ENCODE results near the gene CDH6. TPM values are rescaled to one million over a fixed set of nuclear protein-coding genes. Genes with fewer than 3 reads are reported as not detected.

Gene CDH6
- 0.10 to 0.42 TPM (median 0.20 TPM) in 5 replicates for total RNA-seq (2022; extraction: Qiagen RNA extraction; ENCODE audit: low read depth)

DNA sequence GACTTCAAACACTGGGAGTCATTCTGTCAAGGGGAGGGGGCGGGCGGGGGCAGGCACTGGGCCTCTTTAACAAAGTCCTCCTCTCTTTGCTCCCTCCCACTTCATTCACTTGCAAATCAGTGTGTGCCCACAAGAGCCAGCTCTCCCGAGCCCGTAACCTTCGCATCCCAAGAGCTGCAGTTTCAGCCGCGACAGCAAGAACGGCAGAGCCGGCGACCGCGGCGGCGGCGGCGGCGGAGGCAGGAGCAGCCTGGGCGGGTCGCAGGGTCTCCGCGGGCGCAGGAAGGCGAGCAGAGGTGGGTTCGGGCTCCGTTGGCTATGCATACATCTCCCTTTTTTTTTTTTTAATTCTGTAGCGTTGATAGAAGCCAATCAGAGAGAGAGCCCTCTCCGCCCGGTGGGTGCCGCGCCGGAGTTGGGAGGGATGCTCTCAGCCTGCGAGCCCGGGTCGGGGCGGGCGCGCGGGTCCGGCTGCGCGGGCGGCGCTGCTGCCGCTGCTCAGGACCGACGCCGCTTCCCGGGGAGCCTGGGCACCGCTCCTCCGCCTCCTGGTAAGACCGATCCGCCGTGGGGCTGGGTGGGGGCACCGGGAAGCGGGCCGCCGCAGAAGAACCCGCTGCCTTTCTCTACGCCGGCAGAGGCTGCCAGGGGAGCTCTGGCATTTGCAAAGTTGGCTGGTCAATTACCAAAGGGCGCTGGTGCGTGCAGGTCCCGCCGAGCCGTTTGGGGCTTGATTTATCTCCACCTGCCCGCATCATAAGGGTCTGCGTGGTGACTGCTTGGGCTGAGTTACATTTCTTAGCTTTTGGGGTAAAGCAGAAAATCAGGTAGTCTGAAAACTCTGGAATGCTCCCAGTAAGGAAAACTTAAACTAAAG is at the start of gene CDH6:
Gene CDH6, plus strand, starts transcription at position 96 of the 877 bp plus-strand sequence. CDS start 73,788 bp downstream, outside the sequence.

